NCI-H1694 treated with DMSO at 0.1 percent for 48 hours (cell line): Measurements from ENCODE around the gene ENHO.
"Not testable (repeated sequence)": the region's sequence is repeated elsewhere in the genome, so short reads cannot be mapped to it uniquely, and the experiment has no call there.

ENCODE experiments used
- DNase-seq: peaks from one replicate; lab custom pipeline; 2025; lab: John Stamatoyannopoulos, UW

Gene ENHO

GRCh38 chr9:34555500-34555899 is 32.7 kb upstream of the ENHO start:
- no peak for DNase-seq

DNA sequence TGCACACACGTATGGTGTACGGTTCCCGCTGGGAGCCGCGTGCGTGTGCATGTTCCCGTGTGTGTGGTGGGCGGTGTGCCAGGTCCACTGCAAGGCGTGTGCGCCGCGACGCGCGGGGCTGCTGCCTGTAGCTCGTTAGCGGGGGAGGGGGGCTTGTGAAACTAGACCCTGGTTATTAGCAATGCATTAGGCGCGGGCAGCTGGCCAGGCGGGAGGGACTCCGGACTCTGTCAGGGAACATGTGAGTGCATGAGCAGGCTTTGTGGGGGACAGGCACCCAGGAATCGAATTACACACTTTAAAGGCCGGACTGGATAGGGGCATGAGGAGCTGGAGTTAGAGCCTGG is 32.2 kb upstream of the ENHO start:
- DNase-seq: no peak

DNA sequence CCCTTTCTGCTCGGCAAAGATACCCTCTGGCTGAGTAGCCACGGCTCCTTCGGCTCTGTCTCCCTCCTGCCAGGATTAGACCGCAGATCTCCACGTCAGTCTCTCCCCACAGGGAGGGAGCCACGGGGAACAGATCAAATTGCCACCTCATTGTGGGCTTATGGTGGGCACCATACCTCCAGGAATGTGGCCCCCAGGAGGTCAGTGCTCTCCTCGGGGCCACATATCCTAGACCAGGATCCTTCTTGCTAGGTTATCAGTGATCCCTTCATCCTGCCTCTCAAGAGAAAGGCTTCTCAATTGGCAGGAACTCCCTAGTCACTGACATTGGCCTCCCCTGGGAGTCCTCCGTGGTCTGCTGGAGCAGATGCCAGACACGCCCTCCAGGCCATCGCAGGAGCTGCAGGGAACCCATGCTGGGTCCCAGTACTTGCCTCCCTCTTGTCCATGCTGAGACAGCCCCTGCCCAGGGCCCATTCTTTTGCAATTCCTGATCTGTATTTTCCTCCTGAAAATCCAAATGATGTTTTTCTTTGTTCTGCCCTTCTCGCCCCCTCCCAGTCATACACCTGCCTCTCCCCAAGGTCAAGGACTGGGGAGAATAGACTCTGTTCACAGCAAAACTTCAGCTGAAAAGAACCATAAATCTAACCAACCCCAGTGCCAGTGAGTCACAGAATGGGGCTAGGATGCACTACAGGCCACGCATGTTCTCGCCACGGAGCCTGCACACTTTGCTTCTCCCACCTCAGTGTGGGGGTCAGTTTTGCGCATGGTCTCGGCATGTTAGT is 31.6 kb upstream of the ENHO start:
- DNase-seq: peak; percentile 48

DNA sequence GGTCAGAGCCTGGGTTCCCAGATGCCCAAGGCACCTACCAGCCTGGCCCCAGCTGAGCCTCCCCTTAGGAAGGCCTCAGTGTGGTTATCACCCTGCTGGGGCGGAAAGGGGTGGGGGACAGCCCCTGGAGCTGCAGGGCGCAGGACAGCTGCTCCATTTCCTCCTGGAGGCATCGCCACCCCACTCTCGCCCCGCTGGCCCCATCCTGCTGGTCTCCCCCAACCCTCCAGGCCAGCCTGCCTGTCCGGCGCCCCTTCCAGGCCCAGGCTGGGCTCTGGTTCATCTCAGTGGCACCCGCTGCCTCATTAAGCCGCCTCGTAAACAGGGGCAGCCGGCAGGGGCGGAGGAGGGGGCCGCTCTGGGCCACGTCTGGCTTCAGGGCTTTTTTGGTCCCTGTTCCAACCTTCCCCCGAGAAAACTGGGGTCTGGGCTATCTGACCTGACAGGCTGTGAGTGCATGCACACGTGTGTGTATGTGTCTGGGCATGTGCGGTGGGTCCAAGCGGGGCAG is 30.8 kb upstream of the ENHO start:
- DNase-seq: no peak

- no peak for DNase-seq
Observed at GRCh38 chr9:34552986-34553385, 30.2 kb upstream of the ENHO start.

DNA sequence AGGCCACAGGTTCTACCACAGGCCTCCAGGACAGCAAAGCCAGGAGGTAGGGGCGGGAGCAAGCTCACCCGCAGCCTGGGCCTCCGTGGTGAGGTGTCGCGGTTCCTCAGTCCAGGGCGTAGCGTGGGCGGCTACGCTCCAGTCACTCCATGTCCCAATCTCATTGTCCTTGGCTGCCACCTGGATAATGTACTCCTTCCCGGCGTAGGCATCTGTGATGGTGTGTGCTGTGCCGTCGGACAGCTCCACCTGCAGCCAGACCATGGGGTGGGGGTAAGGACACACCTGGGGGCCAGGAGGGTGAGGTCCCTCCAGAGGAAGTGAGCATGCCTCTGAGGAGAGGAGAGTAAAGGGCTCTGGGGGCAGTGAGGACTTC is 29.8 kb upstream of the ENHO start:
- no peak for DNase-seq

DNA sequence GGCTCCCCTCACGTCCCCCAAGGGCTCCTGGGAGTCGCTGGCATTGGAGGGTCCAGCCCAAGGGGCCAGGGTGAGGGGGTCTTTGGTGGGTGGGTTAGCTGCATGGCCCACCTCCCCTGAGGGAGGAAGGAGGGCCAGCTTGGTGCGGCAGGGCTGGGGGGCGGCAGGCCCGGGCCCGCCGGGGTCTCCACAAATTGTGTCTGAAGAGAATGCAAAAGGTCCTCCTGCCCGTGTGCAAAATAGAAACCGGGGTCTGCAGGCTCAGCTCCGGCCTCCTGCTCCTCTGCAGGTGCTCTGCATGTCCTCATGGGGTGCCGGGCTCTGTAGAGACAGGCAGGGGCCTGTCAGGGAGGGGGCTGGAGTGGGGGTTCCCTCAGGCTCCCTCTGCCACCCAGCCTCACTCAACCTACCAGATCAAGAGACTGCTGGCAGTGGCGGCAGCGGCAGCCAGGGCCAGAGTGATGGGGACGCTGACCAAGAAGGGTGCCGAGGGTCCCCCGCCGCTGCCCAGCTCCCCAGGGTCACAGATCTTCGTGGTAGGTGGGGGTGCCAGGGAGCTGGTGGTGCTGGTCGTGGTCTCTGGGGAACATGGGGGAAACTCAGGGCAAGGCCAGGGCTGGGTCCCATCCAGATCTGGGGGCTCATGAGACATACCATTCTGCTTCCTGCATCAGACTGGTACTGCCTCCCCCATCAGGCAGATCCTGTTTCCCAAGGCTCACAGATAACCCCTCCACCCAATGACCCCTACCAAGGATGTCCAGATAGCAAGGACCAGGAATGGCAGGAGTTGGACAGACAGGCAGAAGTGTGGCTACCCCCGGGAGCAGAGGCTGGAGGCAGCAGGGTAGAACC is 29.2 kb upstream of the ENHO start:
- no peak for DNase-seq

- no peak for DNase-seq
Observed at GRCh38 chr9:34550681-34551270, 28.0 kb upstream of the ENHO start.

DNA sequence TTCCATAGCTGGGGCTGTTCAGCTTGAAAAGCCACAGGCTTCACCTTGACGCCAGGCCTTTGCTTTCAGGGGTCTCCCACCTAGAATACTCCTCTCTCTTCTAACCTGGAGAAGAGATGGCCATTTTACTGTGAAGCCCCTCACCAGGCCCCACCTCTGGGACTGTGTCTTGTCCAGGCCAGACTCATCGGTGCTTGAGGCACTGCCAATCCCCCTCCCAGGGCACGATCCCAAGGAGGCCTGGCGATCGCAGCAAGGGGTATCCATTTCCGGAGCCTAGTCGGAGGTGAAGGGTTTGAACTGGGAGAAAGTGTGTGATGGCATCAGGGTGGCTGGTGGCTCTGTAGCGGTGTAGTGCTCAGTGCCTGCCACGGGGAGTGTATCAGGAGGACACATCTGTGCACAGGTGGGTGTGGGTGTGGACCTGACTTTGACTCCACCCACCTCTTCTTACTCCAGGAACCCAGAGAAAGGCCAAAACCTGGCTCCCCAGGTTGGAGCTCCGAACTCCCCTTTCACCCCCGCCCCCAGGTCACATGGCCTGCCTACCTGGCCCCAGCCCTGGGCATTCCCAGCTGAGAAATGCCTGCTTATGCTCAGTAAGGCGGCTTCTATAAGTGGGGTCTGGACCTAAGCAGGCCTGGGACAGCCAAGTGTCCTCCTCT is 27.4 kb upstream of the ENHO start:
- DNase-seq: no peak

DNA sequence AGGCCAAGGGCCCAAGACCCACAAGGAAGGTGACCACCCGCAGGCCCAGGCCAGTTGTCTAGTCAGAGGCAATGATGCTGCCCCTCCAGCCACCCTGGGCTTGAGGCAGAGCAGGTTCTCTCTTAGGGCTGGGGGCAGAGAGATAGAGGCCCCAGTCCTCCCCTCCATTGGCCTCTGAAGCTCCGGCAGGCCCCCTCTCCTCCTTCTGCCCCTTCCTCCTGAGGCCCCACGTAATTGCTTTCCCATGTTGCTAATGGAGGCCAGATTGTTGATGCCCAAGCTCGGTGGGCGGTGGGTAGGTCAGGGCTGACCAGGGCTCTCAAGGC is 26.6 kb upstream of the ENHO start:
- DNase-seq: no peak

DNA sequence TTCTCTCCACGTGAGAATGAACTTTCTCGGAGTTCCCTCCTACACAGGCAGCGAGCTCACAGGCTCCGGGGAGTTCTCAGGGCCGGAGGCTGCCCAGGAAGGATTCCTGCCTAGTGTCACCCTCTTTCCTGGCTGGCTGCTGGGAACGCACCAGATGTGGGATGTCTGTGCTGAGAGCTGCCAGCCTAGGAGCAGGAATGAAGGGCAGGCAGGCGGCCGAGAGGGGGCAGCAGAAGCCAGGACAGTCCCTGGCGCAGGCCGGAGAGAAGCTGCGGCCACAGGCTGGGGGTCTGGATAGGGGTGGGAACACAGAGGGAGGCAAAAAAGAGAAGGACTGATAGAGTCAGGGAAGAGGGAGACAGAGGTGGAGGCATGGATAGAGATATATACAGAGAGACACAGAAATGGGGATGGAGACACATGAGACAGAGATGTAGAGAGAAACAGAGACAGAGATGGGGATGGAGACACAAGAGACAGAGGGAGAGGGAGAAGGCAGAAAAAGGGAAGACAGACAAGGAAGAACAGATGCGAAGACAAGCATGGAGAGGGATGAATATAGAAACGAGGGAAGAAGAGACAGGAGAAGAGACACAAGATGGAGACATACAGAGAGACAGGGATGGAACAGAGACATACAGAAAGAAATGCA is 25.3 kb upstream of the ENHO start:
- peak; percentile 54 for DNase-seq

DNA sequence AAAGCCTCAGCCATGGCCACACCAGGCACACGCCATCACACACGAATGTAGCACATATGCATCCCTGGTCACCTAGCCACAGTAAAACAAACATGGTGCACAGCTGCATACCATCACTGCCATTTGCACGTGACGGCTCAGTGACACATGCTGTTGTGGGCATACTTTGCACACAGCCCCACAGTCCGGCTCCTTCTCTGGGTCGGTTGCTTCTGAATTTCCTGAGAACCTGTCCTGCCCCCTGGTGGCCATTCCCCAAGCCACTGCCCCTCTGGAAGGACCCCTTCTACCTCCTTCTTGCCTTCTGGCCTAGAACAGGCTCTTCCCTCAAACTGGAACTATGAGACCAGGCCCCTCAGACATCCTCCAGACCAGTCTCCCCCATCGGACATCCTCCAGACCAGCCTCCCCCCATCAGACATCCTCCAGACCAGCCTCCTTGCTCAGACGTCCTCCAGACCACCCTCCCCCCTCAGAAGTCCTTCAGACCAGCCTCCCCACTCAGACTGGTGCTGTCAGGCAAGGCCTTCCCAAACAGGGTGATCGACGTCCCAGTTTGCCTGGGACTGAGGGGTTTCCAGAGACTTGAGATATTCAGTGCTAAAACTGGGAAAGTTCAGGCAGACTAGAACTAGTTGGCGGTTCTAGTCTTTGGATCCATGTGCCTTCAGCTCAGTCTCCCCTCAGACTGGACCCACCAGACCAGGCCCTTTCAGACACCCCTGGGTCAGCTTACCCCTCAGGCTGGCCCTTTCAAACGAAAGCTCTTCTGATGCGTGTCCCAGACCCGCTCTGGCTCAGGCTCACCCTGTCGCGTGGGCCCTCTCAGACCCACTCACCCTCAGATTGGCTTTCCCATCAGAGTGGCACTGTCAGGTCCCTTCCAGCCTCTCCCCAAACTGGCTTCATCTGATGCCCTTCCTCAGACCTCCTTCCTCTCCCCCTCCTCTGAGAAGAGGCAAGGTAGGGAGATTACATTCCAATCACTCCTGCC is 24.3 kb upstream of the ENHO start:
- peak; percentile 30 for DNase-seq

DNA sequence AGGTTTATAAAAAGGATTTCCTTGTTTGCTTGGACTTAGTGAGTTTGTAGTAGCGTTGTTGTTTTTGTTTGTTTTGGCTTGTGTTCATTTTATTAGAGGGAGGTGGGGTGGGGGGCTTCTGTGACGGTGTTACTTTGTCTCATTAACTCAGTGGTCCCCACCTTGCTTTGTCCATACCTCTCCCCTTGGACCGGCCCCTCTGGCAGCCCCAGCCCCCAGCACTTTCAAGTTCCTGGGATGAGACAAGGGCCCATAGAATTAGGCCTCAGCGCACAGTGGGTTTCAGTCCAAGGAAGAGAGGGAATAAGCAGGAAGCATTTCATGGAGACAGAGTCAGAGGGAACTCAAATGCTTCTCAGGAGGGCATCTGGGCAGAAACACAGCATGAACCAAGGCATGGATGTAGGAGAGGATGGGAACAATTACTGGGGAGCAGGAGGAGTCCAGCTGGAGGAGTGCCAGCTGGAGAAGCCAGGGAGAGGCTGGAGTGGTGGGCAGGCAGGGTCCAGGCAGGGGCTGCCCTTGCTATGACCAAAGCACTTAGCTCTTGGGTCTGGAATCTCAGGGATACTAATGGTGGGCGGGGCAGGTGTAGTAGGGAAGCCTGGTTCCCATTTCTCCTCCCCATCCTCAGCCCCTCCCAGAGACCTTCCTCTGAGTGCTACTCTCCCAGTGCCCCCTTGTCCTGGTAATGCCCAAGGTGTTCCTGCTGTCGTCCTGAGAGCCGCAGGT is 23.5 kb upstream of the ENHO start:
- no peak for DNase-seq

DNA sequence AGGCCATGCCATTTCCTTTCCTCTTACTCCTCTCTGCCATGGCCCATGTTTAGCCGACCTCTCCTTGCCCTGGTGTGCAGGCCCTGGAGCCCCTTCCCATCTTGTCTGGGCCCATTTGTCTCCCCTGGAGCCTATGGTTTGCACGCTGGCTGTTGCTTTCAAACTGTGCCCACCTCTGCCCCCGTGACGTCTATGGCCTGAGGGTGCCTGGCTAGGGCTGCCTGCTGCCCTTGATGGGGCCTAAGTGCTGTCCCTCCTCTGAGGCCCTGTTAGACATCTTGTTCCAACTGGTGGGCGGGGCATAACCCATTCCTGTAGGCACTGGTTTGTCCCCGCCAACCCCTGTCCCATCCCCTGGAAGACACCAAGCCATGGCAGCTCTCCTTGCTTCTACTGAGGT is 22.7 kb upstream of the ENHO start:
- DNase-seq: no peak

GRCh38 chr9:34544035-34544434 is 21.2 kb upstream of the ENHO start:
- no peak for DNase-seq

DNA sequence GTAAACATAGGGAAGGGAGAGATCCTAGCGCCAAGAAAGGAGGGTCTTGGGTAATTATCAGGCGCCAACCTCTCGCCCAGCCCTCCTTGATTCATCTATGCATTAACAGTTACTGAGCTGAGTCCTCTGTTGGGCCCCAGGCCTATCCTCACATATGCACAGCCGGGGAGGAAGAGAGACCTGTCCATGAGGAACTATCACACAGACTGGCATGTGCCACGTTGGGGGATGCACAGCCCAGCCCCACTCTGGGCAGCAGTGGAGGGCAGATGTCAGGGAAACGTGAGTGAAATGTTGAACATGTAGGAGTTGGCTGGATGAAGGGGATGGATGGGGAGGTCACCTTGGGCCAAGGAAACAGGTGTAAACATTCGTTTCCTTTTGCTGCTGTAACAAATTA is 18.8 kb upstream of the ENHO start:
- DNase-seq: no peak

- DNase-seq: no peak
Observed at GRCh38 chr9:34540827-34541226, 18.0 kb upstream of the ENHO start.

DNA sequence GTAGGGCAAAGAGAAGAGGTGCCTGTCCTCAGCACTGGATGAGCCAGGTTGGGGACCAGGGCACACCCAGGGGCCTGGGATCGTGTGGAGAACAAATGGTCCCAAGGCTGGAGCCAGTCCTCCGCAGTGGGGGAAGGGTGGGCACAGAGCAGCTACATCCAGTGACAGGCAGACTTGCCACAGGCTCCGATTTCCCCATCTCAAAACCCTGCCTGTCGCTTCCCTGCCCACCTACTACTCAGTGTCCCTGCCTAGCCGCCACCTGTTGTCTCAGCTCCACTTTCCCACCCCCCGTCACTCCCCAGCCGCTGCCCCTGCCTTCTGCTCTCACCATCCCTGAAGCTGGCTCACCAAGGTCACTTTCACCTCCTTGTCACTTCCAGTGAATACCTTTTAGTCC is 13.9 kb upstream of the ENHO start:
- DNase-seq: no peak

DNA sequence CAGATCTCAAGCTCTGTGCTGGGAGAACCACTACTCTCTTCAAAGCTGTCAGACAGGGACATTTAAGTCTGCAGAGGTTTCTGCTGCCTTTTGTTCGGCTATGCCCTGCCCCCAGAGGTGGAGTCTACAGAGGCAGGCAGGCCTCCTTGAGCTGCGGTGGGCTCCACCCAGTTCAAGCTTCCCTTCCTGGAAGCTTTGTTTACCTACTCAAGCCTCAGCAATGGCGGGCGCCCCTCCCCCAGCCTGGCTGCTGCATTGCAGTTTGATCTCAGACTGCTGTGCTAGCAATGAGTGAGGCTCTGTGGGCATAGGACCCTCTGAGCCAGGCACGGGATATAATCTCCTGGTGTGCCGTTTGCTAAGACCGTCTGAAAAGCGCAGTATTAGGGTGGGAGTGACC is 9.3 kb upstream of the ENHO start:
- not testable (repeated sequence) for DNase-seq

DNA sequence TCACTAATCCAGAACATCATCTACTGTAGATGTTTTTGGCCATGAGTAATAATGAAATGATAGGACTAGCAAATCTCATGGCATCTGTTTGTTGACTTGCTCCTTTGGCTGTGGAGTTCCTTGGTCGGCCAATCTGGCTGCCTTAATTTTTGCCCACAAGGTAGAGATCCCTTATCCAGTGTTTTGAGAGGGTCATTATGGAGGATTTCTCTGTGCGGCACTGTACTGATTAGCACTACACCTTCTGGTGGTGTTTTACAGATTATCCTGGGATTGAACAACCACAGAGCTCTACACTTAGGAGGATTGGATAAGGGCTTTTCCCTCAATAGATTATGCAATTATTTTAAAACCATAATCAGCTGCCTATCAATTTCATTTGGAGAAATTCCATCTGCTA is 3.2 kb upstream of the ENHO start:
- no peak for DNase-seq
